Peyer's patch (tissue), 4 donors: Measurements from ENCODE around the gene SUMF2. TPM values are rescaled to one million over a fixed set of nuclear protein-coding genes. Genes with fewer than 3 reads are reported as not detected.
"Not testable (repeated sequence)": the region's sequence is repeated elsewhere in the genome, so short reads cannot be mapped to it uniquely, and the experiment has no call there.

Experiments
- DNase-seq, 3 donors: peaks; one replicate each; pipeline ENCODE4 v3.0.0-alpha.2; 2017 to 2019
- H3K27ac ChIP-seq, 4 donors: fragments of 200-600 bp; sonication (generic); one replicate each; pipeline ENCODE4 v1.5.1; 2016 to 2019
- H3K27me3 ChIP-seq, 2 donors: fragments of 200-600 bp; sonication (generic); one replicate each; pipeline ENCODE4 v1.5.1; 2019
- H3K36me3 ChIP-seq, 3 donors: fragments of 200-600 bp; sonication (generic); one replicate each; pipeline ENCODE4 v1.5.1; 2016 to 2019
- H3K4me1 ChIP-seq, 4 donors: fragments of 200-600 bp; sonication (generic); one replicate each; pipeline ENCODE4 v1.5.1; 2016 to 2019
- H3K4me3 ChIP-seq, 4 donors: fragments of 200-600 bp; sonication (generic); 1 replicate in 3 of 4; 2 replicates in 1 of 4; pipeline ENCODE4 v1.5.1; 2016 to 2019; ENCODE audit warnings: mild to moderate bottlenecking in 1 of 4
- H3K9me3 ChIP-seq, 4 donors: fragments of 200-600 bp; sonication (generic); one replicate each; pipeline ENCODE4 v1.5.1; 2016 to 2019; ENCODE audit warnings: mild to moderate bottlenecking in 1 of 4
- CTCF ChIP-seq, 6 experiments: fragments of 450-650 bp in 4 of 6; fragments of 200-600 bp in 2 of 6; sonication (generic) in 1 of 6; IDR thresholded peaks; one replicate each; pipeline ENCODE4 v1.5.1; 2017 to 2019; ENCODE audit warnings: antibody characterized with exemption in 6 of 6, mild to moderate bottlenecking in 3 of 6, moderate library complexity in 1 of 6
- POLR2A ChIP-seq, 2 donors: fragments of 450-650 bp; IDR thresholded peaks; one replicate each; pipeline ENCODE4 v1.5.1; 2017; ENCODE audit warnings: antibody characterized with exemption in 2 of 2, mild to moderate bottlenecking in 2 of 2, moderate library complexity in 2 of 2
- total RNA-seq, 4 donors: library from RNA; depleted of rRNA; stranded (reverse); fragments of >200 nt; gene quantifications; one replicate each; pipeline ENCODE4 v1.1.0, GENCODE V29; 2016

SUMF2 gene
- total RNA-seq, 4 donors from 2014 or later, result 71.8 to 155 (median 128) TPM

GRCh38 chr7:56030340-56030739, 33.7 kb upstream of the SUMF2 start:
- TF ChIP-seq POLR2A (IDR thresholded peaks at IDR 0.05) (no peak), CTCF (IDR thresholded peaks at IDR 0.05) (no peak)
- no peak overlapping the region for H3K4me3 ChIP-seq
- H3K36me3 ChIP-seq, result no peaks in the 10 kb centered on the region
- no peaks in the 10 kb centered on the region for H3K9me3 ChIP-seq
- peaks cover 0 to 16% (median 2%) of the 10 kb centered on the region in 4 donors for H3K4me1 ChIP-seq
- H3K27me3 ChIP-seq, result no peaks in the 10 kb centered on the region
- H3K27ac ChIP-seq, result no peak overlapping the region
- no peak for DNase-seq

- H3K9me3 ChIP-seq, result not testable (repeated sequence)
Observed at GRCh38 chr7:56031556-56031955, 32.5 kb upstream of the SUMF2 start.

GRCh38 chr7:56032578-56032977, 31.5 kb upstream of the SUMF2 start:
- peaks cover 0 to 16% (median 2%) of the 10 kb centered on the region in 4 donors for H3K4me1 ChIP-seq
- DNase-seq, H3K27ac ChIP-seq, H3K36me3 ChIP-seq, H3K9me3 ChIP-seq, H3K4me3 ChIP-seq, H3K27me3 ChIP-seq: not testable (repeated sequence)

More at GRCh38 chr7:56031556-56031955, 32.5 kb upstream of the SUMF2 start:
- not testable (repeated sequence) for H3K27me3 ChIP-seq, H3K36me3 ChIP-seq, DNase-seq, H3K4me3 ChIP-seq, H3K27ac ChIP-seq
- H3K4me1 ChIP-seq, result peaks cover 0 to 16% (median 2%) of the 10 kb centered on the region in 4 donors

- H3K4me3 ChIP-seq, result peak overlapping the region; percentile 38 to 77 (median 59)
- peak; percentile 67 to 83 (median 76) for DNase-seq
- TF ChIP-seq CTCF (IDR thresholded peaks at IDR 0.05) (peak in 4 of 6 experiments; percentile 20 to 44 (median 32)), POLR2A (IDR thresholded peaks at IDR 0.05) (peak in 1 of 2 donors; percentile 11)
- no peaks in the 10 kb centered on the region for H3K36me3 ChIP-seq
- H3K27me3 ChIP-seq, result no peaks in the 10 kb centered on the region
- H3K9me3 ChIP-seq, result no peaks in the 10 kb centered on the region
- peak overlapping the region; percentile 27 to 71 (median 51) for H3K27ac ChIP-seq
- peaks cover 0 to 11% (median 2%) of the 10 kb centered on the region in 4 donors for H3K4me1 ChIP-seq
Observed at GRCh38 chr7:56033671-56034432, 30.2 kb upstream of the SUMF2 start.

GRCh38 chr7:56040730-56041129, 23.4 kb upstream of the SUMF2 start:
- no peaks in the 10 kb centered on the region for H3K27me3 ChIP-seq
- H3K4me3 ChIP-seq, result no peak overlapping the region
- H3K4me1 ChIP-seq, result no peaks in the 10 kb centered on the region
- DNase-seq, result no peak
- H3K9me3 ChIP-seq, result no peaks in the 10 kb centered on the region
- TF ChIP-seq CTCF (IDR thresholded peaks at IDR 0.05), result no peak
- no peak for TF ChIP-seq POLR2A (IDR thresholded peaks at IDR 0.05)
- no peak overlapping the region for H3K27ac ChIP-seq
- no peaks in the 10 kb centered on the region for H3K36me3 ChIP-seq

GRCh38 chr7:56045758-56046157, 18.3 kb upstream of the SUMF2 start:
- H3K4me3 ChIP-seq, H3K27me3 ChIP-seq, H3K9me3 ChIP-seq, H3K36me3 ChIP-seq, H3K27ac ChIP-seq, DNase-seq: not testable (repeated sequence)
- peaks cover 0 to 20% (median 0%) of the 10 kb centered on the region in 4 donors for H3K4me1 ChIP-seq

GRCh38 chr7:56046721-56047445, 17.2 kb upstream of the SUMF2 start:
- Histone ChIP-seq H3K9me3 (no peaks in the 10 kb centered on the region), H3K4me3 (no peak overlapping the region), H3K36me3 (no peaks in the 10 kb centered on the region), H3K4me1 (peaks cover 0 to 23% (median 0%) of the 10 kb centered on the region in 4 donors), H3K27ac (peak overlapping the region in 3 of 4 donors; percentile 19 to 57 (median 26)), H3K27me3 (no peaks in the 10 kb centered on the region)
- DNase-seq, result no peak
- TF ChIP-seq POLR2A (IDR thresholded peaks at IDR 0.05) (no peak), CTCF (IDR thresholded peaks at IDR 0.05) (no peak)

- not testable (repeated sequence) for H3K4me3 ChIP-seq, H3K9me3 ChIP-seq, H3K27me3 ChIP-seq, DNase-seq, H3K36me3 ChIP-seq
- peak overlapping the region in 2 of 4 donors; percentile 26 to 57 for H3K27ac ChIP-seq
- peaks cover 0 to 27% (median 3%) of the 10 kb centered on the region in 4 donors for H3K4me1 ChIP-seq
Observed at GRCh38 chr7:56047446-56048116, 16.5 kb upstream of the SUMF2 start.
